GM21515 (cell line): ENCODE measurements around the gene DCAF8.
"Not testable (repeated sequence)": the region's sequence is repeated elsewhere in the genome, so short reads cannot be mapped to it uniquely, and the experiment has no call there.

Experiments
- ATAC-seq: cut with Tn5 transposase; IDR thresholded peaks from one replicate; pipeline ENCODE4 v1.9.1; 2021; ENCODE audit not compliant: unreplicated experiment

DCAF8 gene

DNA sequence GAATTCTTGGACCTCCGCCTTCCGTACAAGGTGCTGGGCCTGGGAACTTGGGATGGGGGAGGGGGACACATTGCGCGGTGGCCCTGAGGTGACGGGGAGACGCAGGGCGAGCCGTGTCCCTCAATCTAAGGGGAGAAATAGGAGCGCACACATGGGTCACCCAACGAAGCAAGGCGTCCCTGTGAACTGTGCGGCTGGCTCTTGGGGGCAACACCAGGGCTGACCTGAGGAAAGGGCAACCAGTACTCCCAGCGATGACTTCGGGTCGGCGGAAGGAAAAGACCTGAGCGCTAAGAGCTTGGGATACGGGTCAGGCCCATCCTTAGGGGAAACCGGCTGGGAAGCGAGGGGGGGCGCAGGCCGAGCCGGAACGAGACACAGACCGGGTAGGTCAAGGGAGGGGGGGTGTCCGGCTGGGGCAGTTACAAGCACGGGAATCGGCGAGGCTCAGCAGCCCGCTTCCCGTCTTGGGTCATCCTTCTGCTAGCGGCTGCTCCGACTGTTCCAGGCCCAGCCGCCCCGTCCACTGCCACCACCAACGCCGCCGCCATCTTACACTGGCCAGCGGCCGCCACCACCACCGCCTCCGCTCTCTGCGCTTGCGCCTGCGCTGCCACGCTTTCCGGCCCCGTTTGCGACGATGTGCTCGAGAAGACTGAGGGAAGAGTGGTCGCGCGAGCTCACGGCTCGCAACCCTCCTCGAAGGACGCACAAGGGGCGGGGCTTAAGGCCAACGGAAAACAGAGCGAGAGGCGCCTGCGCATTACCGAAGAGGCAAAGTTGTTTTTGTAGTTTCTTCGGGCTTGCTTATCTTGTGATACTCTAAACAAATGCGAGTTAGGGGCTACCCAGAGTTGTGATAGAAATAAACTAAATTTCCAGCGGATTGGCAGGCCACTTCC lies at the start of gene DCAF8:
Gene DCAF8, minus strand, starts transcription at position 657 of the 902 bp plus-strand sequence. CDS start 18,541 bp downstream, outside the sequence.
- peak; percentile 81 for ATAC-seq

- no peak for ATAC-seq
Measured at GRCh38 chr1:160309571-160309970, 47.2 kb upstream of the DCAF8 start.

- ATAC-seq, result no peak
Measured at GRCh38 chr1:160309185-160309557, 46.8 kb upstream of the DCAF8 start.

DNA sequence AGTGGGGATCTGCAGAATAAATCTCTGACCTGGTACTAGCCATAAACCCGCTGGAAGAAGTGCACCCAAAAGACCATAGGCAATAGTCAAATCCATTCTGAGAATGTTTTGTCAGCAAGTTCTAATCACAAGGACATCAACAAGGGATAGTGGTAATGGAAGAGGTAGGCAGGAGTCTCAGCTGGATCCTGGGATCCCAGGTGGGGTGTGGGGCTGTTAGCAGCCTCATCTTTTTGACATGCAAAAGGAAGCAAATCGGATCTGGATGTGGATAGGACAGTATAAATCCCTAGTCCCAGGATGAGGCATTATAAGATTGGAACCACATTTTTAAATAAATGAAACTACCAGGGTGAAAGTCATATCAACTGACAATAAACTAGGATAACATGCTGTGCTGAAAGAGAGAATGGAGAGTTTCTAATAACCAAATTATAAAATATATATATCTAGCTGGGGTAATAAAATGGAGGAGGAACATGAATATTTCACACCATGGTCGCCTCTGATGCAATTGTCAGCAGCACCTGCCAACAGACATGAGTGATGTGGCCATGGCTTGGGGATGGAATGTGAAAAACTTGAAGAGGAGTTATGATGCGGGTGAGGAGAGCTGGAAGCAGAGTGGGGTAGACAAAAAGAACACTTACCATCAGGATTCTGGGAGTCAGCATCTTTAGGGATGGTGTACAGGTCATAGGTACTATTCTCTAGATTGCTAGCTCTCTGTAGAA lies 46.3 kb upstream of the DCAF8 start:
- no peak for ATAC-seq

DNA sequence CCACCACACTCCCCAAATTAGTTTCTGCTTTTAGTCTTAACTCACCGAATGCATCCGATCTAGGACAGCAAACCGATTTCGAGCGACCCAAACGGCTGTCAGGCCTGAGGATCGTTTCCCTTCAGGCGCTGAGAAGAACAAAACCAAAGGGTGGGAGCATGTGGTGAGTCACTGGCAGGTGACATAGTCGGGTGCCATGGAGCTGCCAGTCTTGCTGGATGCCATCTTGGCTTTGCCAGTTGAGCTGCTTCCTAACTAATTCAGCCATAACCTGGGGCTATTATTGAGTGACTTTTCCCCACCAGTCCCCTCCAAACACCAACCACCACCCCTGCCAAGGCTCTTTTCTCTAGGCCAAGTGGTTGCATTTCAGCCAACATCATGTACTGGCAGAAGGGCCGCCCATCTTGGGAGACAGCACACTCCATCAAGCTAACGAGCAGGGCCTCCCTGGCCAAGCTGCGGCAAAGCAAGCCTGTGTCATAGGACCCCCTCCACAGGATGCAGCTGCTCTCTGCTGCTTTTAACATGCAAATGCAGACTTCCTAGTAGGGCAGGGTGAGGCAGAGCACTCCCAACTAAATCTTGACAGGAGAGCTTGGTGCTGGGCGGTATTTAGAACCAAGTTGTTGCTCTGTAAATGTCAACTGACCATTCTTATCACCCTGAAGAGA lies 44.9 kb upstream of the DCAF8 start:
- no peak for ATAC-seq

GRCh38 chr1:160300173-160300572 lies 37.8 kb upstream of the DCAF8 start:
- ATAC-seq, result no peak

GRCh38 chr1:160296036-160296435 lies 33.7 kb upstream of the DCAF8 start:
- ATAC-seq, result no peak

DNA sequence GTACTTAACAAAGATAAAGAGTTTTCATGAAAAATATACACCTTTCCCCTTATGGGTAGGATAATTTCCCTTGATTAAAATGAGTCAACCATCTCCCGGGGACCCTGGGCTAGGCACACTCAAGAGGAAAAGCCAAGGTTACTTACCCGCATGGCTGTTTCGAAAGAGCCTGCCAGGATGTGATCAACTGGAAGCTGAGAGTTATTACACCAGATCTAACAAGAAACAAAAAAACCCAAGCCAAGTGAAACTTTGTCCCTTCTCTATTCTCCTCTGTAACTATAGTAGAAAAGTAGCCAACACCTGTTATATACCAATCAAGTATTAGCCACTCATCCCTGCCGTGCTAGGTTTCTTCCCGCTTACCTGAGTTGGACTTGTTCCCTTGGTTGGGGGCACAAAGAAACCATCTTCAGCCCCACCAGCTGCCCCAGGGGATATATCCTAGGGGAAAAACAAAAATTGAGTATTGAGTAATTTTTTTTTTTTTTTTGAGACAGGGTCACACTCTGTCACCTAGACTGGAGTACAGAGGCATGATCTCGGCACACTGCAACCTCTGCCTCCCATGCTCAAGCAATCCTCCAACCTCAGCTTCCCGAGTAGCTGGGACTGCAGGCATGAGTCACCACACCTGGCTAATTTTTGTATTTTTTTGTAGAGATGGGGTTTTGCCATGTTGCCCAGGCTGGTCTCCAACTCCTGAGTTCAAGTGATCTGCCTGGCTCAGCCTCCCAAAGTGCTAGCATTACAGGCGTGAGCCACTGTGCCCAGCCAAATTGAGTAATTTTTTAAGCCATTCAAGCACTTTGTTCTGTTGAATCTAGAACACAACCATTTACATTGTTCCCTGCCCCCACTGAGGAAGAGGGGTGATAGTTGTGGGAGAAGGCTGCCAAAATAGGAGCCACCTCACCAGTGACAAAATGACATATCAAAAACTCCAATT lies 30.9 kb upstream of the DCAF8 start:
- no peak for ATAC-seq

- ATAC-seq, result no peak
Measured at GRCh38 chr1:160291248-160292220, 29.2 kb upstream of the DCAF8 start.

- not testable (repeated sequence) for ATAC-seq
Measured at GRCh38 chr1:160287769-160288168, 25.4 kb upstream of the DCAF8 start.

DNA sequence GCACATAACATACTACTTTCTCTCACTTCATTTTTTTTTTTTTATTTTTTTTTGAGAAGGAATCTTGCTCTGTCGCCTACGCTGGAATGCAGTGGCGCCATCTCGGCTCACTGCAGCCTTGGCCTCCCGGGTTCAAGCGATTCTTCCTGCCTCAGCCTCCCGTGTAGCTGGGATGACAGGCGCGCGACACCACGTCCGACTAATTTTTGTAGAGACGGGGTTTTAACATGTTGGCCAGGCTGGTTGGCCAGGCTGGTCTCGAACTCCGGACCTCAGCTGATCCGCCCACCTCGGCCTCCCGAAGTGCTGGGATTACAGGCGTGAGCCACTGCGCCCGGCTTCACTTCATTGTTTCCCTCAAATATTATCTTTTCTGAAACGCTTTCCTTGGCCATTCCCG lies 23.2 kb upstream of the DCAF8 start:
- ATAC-seq, result no peak

DNA sequence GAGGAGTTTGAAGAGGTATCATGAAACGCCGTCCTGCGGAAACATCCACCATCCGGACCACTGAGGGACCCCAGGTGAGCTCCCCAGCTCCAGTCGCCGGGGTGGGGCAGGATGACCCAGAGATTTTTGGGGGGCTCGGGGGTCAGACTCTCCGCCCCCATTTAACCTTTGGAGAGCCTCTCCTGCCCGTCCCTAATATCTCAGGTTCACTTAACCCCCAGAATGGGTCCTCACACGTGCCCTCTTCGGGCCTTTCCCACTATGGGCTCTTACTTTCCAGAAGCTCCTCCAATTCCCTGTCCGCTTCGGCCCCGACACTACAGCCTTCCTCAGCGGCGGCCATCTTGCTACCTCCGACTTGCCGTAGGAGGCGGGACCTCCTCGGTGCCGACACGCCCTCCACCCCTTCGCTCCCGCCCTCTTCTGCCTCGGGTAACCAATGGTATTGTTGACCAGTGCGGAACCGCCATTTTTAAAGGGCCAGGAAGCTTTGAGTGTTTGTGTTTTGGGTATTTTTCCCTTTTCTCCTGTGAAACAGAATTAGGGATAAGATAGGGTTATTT lies 22.5 kb upstream of the DCAF8 start, which contains the start of gene PEX19:
Gene PEX19, minus strand, starts transcription at position 352 of the 563 bp plus-strand sequence. Its CDS starts 9 bp downstream, at position 343.
- ATAC-seq, result peak; percentile 95

DNA sequence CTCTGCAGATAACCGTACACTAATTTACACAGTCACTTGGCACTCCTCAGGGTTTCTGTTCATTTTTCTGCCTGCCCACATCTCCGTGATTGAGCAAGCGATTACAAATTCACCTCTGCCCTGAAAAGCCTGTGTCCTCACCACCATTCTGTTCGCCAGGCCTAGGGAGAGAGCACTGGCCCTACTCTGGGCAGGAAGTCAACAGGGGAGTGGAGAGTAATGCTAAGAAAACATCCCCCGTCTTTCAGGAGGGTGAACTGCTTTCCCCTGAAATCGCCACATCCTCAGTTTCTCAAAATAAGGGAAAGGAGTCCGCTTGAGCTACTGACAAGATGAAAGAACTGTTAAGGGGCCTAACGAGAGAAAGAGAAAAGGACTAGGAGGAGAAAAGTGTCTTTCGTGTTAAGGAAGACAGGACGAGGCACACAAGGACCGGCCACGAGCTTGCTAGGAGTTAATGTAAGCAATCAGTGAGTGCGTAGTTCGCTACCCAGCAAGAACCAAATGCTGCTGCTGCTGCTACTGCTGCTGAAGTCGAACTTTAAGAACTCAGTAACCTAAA lies 22.0 kb upstream of the DCAF8 start:
- peak; percentile 11 for ATAC-seq

DNA sequence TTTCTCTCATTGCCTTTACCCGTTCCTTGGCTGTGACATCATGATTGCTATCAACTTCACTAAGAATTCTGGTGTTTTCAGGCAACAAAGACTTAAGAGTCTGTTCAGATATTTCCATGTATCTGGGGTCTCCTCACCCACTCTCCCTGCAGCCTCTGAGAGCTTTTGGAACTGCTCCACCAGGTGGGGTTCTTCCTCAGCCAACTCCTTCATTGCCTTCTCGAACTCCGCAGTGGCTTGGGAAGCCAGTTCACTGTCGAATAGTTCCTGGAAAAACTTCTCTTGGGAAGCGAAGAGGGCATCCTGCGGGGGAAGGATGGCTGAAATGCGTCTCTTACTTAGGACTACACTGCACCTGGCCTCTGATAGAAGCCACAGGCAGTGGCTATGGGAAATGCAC lies 20.5 kb upstream of the DCAF8 start:
- ATAC-seq, result no peak

DNA sequence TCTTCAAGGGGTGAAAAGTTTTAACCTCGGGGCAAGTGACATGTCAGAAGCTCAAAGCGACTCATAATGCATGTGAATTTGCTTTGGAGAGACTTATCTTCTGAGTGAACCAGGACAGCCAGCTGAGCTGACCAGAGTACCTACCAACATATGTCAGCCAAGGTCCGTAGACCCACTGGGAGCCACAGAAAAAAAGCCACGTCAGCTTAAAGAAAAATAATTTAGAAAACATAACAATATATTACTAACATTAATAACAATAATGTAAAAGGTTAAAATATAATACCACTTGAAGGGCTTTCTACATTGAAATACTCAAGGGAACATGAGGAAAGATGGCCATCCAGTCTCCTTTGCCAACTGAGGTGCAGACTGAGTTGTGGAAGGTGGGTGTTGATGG lies 15.6 kb upstream of the DCAF8 start:
- ATAC-seq, result no peak

GRCh38 chr1:160277330-160277729 lies 15.0 kb upstream of the DCAF8 start:
- no peak for ATAC-seq

DNA sequence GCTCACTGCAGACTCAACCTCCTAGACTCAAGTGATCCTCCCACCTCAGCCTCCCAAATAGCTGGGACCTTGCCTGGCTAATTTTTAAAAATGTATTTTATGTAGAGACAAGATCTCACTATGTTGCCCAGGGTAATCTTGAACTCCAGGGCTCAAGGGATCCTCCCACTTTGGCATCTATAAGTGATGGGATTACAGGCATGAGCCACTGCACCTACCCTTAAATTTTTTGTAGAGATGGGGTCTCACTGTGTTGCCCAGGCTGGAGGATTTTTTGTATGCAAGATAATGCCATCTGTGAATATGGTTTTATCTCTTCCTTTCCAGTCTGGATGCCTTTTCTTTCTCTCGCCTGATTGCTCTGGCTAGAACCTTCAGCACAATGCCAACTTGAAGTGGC lies 8.7 kb upstream of the DCAF8 start:
- ATAC-seq, result no peak

DNA sequence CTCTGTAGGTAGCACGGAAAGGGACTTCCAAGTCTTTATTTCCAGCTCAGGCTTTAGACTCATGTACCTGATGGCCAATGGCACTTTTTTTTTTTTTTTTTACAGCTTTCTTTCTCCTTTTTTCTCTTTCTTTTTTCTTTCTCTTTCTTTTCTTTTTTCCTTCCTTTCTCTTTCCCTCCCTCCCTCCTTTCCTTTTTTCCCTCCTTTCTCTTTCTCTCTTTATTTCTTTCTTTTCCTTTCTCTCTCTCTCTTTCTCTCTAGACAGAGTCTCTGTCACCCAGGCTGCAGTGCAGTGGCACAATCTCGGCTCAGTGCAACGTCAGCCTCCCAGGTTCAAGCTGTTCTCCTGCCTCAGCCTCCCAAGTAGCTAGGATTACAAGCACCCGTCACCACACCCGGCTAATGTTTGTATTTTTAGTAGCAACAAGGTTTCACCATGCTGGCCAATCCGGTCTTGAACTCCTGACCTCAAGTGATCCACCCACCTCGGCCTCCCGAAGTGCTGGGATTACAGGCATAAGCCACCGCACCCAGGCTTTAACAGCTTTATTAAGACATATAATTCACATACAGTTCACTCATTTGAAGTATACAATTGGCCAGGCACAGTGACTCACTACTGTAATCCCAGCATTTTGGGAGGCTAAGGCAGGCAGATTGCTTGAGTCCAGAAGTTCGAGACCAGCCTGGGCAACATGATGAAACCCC lies 5.1 kb upstream of the DCAF8 start:
- ATAC-seq, result no peak
